NCI-H146 (cell line): ENCODE measurements around the gene TK1.
A peak's percentile ranks its signal among the peaks of the same experiment; 100 is the strongest.

Experiments used
- DNase-seq: peaks from one replicate; lab custom pipeline; 2025; lab: John Stamatoyannopoulos, UW

Gene TK1

GRCh38 chr17:78133971-78134898 lies 52.6 kb downstream of the TK1 start:
- DNase-seq, result peak; percentile 74

GRCh38 chr17:78133179-78133951 lies 53.5 kb downstream of the TK1 start:
- DNase-seq, result no peak

- DNase-seq, result no peak
Observed at GRCh38 chr17:78132767-78133178, 54.1 kb downstream of the TK1 start.

- DNase-seq, result peak; percentile 37
Observed at GRCh38 chr17:78132084-78132676, 54.7 kb downstream of the TK1 start.

GRCh38 chr17:78131172-78132083 lies 55.4 kb downstream of the TK1 start:
- DNase-seq, result no peak

- DNase-seq, result no peak
Observed at GRCh38 chr17:78130437-78131101, 56.3 kb downstream of the TK1 start, which contains the start of gene TMC8. Gene TMC8 (plus strand): TSS chr17:78130771. CDS start chr17:78131589, 818 bp downstream.

GRCh38 chr17:78130090-78130436 lies 56.8 kb downstream of the TK1 start:
- DNase-seq, result no peak

- no peak for DNase-seq
Observed at GRCh38 chr17:78129351-78130089, 57.3 kb downstream of the TK1 start.

- DNase-seq, result peak; percentile 93
Observed at GRCh38 chr17:78128551-78129350, 58.1 kb downstream of the TK1 start, which contains the start of gene TMC6. Gene TMC6 (minus strand): TSS chr17:78128755. CDS start chr17:78126832, 1,923 bp downstream.

- peak; percentile 38 for DNase-seq
Observed at GRCh38 chr17:78127888-78128550, 58.8 kb downstream of the TK1 start.

GRCh38 chr17:78127239-78127887 lies 59.5 kb downstream of the TK1 start:
- DNase-seq, result no peak

- DNase-seq, result no peak
Observed at GRCh38 chr17:78126895-78127238, 60.0 kb downstream of the TK1 start.

GRCh38 chr17:78125976-78126894 lies 60.6 kb downstream of the TK1 start:
- no peak for DNase-seq

GRCh38 chr17:78125138-78125913 lies 61.5 kb downstream of the TK1 start:
- DNase-seq, result no peak

GRCh38 chr17:78124836-78125137 lies 62.1 kb downstream of the TK1 start:
- DNase-seq, result no peak
